HG02678 (cell line): Measurements from ENCODE around the gene RASGRP3.

ENCODE experiments used
- ATAC-seq: cut with Tn5 transposase; IDR thresholded peaks from one replicate; pipeline ENCODE4 v1.9.1; 2021; ENCODE audit warnings: mild to moderate bottlenecking, moderate library complexity; ENCODE audit not compliant: unreplicated experiment

The RASGRP3 gene

DNA sequence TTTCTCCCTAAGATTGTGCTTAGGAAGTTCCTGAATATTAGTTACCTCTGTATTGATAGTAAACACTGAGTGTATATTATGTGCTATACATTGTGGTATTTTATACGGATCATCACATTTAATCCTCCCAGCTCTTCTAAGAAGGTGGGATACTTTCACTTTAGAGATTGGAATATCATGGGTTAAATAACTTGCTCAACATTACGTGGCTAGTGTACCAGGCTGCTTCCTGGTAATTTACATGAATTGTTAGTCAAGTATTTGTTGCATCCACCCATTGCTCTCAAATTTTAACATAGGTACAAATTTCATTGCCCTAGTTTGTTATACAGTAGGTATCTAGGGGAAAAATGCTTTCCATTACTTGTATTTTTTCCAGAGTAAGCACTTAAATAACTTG is 101.2 kb downstream of the RASGRP3 start:
- no peak for ATAC-seq

DNA sequence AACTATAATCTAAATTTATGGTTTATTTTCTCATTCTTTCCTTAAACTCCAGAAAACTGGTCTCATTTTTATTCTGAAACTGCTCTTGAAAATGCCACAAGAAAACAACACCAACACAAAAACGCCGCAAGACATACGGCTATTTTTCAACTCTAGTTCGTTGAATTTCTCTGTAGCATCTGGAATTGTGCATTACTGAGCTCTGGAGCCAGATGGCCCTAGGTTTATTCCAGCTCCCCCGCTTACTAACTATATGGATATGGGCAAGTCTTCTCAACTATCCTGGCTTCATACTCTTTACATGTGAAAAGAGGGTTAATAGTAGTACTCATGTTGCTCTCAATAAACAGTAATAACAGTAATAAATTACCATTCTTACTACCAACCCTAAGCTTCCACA is 102.8 kb downstream of the RASGRP3 start:
- ATAC-seq, result no peak

DNA sequence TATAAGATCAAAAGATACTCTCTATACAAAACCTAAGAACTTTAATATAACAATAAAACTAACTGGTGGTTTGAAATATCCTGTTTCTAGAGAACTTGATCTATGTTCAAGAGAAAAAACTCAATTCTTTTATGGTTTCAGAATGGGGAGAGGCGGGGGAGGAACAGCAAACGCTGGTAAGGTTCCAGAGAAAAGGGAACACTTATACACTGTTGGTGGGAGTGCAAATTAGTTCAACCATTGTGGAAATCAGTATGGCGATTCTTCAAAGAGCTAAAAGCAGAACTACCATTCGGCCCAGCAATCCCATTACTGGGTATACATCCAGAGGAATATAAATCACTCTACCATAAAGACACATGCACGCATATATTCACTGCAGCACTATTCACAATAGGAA is 105.4 kb downstream of the RASGRP3 start:
- no peak for ATAC-seq

DNA sequence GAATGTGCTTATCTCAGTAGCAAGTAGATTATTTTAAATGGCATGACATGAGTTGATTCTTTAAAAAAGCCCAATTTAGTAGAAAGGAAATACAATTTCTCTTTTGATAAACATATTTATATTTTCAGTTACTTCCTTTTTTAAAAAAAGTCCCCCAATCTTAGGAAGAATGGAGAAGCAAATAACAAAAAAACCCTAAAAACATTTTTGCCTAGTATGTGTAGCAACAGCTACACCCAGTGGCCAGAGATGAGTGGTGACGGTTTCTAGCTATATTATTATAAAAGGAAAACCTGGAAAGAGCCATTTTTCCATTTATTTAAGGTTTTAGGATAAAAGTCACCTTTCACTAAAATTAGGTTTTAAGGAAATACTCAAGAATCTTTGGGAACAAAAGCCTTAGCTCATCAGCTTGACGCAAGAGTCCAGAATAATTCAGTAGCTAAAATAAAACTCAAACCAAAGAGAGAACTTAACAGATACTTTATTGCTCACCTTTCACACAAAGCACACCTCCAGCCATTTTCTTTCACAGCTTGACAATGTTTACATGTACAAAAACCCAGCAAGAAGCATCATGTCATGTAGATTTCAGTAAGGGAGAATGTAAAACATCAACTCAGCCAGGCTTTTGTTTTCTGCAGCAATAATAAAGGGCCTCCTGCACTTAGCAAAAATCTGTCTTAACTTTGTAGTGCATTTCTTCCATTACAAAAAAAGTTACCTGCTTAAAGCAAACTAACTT is 106.9 kb downstream of the RASGRP3 start:
- peak; percentile 63 for ATAC-seq

DNA sequence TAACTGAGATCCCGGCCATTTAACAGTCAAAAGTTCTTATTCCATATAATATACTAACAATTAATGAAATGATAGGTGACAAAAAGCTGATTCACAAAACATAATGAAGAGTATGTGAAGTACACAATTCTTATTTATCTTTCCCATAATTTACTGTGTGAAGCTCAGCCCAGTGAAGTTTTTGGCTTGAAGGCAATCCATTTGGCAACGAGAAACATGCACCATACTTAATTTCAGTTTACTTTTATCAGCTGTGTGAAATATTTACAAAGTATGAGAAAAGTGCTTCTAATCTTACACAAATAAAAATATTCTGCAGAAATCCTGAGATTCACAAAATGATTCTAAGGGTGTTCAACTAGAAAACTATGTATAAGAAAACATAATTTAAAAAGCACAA is 110.3 kb downstream of the RASGRP3 start:
- ATAC-seq, result no peak

DNA sequence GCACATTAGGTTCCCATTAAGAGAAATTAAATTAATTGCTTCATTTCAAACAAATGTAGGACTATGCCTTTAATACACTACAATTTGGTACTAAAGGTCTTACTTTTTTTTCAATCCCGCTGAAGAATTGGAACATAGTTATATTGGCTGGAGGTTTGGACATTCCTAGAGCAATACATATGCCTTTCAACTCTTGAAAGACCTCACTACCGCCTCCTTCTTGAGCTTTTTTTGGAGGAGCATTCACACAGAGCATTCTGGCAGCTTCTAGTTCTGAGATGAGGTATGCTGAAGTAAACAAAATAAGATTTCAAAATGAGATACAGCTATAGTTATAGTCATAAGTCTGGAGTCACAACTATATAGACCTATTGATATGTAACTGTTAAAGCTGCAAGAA is 111.8 kb downstream of the RASGRP3 start:
- no peak for ATAC-seq

DNA sequence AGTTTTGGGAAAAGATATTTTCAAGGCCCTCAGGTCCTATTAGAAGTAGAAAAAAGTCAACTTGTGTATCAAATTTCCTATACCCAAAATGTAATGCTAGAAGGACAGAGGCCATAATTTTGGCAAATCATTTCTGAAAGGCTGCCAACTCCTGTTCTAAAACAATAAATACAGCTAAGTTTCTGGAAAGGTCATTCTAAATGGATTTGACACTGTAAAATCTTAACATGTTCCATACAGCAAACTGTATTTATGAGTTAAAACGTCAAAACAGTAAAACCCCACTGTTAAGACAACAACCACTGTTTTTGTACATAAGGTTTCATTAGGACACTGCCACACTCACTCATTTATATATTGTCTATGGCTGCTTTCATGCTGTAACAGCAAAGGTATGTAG is 113.0 kb downstream of the RASGRP3 start:
- no peak for ATAC-seq

DNA sequence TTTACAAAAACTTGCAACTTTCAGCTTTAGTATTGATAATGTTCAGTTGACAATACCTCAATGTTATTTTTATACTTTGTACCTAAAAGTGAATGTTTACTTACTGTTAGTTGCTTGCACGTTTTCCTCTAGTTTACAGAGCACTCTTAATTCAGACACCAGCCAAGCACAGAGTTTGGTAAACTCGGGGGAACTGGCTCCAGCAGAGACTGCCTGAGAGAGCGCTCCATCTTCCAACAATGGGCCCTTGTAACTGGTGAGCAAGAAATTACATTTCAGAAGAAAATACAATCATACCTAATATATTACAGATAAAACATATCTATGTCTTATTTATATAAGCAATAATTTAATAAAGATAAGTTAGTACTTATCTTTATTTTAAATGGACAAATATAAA is 118.9 kb downstream of the RASGRP3 start:
- no peak for ATAC-seq

DNA sequence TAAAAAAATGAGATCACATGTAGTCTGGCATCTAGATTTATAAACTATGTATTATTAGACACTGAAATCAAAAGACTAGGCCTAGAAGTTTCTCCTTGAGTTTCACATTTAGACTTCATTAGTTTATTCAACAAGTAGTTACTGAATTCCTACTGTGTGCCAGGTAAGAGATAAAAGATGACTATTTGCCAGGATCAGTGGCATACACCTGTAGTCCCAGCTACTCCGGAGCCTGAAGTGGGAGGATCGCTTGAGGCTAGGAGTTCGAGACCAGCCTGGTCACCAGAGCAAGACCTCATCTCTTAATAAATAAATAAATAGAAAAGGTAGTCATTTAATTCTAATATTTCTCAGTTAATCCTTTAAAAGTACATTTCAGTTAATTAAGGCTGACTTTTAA is 120.6 kb downstream of the RASGRP3 start:
- no peak for ATAC-seq

DNA sequence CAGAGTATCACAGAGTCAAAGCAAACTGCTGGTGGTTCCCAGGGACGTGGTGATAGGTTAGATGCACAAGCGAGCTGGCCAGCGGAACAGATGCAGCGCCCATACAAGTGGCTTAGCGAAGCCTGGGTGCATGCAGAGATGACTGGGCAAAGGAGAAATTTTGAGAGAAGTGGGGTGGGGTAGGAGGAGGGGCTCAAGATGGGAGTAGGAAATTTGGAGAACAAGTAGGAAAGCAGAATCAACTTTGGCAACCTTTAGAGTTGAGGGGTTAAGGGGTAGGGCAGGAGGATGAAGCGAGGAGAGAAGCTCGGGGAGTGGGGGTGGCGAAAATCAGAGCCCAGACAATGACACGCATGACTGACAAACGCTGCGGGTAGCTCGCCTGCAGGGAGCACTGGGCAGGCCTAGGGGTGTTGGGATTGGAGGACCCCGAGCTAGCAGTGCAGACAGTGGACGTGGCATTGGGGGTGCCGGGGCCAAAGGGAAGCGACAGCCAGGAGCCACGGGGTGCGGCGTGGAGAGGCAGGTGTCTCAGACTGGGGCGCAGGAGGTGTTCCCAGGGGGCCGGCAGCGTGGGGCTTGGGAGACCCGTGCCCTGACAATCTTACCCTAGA is 122.2 kb downstream of the RASGRP3 start:
- peak; percentile 51 for ATAC-seq

DNA sequence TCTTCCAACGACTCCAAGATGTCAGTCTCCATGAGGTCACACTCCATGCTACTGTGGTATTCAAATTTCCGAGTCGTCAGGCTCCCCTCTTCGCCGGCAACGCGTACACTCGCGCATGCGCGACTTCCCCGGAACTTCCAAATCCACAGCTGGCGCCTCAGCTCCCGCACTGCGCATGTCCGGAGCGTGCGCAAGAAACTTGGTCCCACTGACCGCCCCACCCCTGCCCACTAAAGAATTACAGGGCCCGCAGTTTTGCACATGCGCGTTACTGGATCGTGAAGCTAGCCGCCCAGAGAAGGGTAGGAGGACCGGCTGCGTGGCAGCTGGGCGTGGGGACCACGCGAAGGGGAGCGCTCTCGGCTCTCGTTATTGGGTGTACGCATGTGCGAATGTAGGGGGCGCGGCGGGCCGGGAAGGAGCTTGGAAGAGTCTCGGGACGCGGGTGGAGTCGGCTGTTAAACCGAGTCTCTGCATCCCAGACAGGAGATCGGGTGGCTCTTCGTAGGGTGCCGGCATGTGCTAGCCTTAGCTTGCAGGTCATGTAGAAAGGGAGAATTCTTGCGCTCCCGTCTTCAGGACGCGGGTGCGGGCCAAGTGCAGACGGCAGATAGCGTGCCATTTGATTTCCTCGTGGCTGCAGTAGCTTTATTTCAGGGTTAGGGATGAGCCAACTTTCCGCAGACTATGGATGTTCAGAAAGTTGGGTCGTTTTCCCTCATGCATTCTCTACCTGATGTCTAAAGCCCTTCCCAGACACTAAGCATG is 122.9 kb downstream of the RASGRP3 start, which contains the start of gene FAM98A:
Gene FAM98A, minus strand, starts transcription at position 125 of the 768 bp plus-strand sequence. Its CDS starts 78 bp downstream, at position 47.
- peak; percentile 91 for ATAC-seq

DNA sequence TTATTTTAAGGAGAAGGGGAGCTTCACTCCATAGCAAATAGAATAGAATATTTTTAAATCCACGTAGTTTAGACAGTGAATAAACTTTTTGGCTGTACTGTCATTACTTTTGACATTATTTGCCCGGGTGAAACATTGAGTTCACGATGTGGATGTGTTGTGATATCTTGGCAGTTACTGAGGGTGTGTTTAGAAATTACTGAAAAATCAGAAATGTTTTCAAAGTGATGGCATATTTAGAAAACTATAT is 123.4 kb downstream of the RASGRP3 start:
- ATAC-seq, result no peak

DNA sequence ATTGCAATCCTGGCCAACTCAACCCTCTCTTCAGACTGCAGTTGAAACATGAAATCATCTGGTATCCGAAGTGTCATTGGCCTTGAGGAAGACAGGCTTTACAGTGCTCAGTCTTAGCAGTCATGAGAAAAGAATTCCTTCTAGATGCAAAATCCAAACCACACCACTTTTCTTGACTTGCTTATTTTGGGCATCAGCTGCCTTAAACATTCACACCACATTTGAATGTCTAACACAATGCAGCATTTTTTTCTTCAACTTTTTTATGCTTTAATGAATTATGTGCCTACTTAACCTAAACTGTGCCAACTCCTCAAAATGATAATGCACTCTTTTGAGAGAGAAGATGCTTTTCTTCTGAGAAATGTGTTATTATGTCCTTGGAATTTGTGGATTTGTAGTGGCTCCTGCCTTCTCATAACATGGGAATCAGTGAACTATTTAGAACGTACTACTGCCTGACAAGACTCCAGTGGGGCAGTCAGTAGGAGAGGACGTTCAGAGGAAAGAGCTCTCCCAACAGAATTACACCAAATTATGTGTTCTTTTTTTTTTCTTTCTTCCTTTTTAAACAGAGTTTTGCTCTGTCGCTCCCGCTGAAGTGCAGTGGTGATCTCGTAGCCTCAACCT is 125.9 kb downstream of the RASGRP3 start:
- ATAC-seq, result no peak

DNA sequence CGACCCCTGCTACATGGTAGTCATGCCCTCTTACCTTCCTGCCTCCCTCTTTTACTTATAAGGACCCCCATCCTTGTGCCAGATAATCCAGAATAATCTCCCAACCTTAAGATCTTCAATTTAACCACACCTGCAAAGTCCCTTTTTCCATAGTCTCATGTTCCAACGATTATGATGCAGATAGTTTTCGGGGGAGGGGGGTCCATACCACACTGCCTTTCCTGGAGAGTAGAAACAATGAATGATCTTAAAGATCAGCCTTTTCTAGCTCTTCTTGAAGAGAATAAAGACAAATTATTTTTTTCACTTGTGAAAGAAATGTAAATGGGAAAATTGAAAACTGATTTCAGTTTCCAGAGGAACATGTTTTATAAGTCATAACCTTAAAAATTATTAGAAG is 127.0 kb downstream of the RASGRP3 start:
- ATAC-seq, result no peak

DNA sequence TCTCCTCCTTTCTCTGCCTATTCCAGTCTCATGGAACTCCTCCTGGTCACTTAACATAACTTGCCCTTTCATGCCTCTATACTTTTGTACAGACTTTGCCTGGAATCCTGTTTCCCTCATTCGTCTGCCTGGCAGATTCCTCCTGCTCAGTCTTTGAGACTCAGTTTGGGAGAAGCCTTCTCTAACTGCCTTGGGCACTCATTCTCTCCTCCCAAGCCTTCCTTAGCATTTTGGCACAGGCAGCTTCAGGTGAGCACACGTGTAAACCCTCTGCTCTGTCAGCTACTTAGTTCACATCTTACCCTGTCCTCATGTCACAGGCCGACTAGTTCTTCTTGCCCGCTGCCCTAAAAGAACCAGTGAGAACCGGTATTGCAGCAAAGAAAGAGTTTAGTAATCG is 128.6 kb downstream of the RASGRP3 start:
- ATAC-seq, result no peak

DNA sequence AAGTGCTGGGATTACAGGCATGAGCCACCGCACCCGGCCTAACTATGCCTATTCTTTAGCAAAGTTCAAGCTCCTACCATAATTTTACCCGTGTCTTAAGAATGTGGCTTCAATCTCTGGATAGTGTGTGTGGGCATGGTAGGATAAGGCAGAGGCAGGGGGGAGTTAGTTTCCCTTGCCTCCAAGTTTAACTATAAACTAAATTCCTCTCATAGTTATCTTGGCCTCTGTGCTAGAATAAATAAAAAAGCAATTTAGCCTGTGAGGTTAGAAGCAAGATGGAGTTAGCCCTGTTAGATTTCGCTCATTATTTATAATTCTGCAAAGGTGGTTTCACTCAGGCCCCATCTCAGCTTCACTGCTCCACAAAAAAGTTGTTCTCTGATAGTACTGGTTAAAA is 129.7 kb downstream of the RASGRP3 start:
- no peak for ATAC-seq

DNA sequence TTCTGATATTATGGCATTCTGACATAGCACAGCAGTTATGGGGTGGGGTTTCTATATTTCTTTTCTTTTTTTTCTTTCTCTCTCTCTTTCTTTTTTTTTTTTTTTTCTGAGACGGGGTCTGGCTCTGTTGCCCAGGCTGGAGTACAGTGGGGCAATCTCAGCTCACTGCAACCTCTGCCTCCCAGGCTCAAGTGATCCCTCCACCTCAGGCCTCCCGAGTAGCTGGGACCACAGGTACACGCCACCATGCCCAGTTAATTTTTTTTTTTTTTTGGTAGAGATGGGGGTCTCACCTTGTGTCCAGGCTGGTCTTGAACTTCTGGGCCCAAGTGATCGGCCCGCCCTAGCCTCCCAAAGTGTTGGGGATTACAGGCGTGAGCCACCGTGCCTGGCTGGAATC is 130.2 kb downstream of the RASGRP3 start:
- ATAC-seq, result no peak

DNA sequence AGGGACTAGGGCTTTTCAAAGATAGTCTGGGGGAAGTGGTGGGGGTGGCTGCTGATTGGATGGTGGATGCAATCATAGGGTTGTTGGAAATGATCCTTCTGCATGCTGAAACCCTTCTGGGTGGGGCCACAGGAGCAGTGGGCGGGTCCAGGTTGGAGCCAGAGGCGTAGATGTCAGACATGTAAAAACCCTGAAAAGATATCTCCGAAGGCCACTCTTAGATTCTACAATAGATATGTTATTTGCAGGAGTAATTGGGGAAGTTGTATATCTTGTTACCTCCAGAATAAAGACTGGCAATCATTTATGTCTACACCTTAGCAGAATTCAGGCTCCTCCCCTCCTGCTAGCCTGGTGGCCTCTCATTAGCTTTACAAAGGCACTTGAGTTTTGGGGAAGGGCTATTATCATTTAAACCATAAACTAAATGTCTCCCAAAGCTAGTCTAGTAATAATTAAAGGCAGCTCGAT is 130.8 kb downstream of the RASGRP3 start:
- no peak for ATAC-seq

DNA sequence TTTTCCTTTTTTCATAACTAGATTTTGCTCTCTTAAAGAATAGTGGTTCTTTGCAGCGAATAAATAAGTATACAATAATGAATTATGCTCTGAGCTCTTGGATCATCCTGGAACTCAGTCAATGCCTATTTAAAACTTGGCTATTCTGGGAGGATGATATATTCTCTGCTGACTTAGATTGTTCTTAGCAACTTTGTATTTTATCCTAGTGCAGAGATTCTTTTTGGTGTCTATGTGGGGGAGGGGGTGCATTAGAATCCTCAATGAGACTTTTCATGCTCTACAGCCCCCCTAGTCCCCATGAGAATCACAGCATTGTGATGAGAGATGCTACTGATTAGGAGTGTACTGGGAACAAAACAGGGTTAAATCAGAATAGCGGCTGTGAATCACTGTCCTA is 131.5 kb downstream of the RASGRP3 start:
- ATAC-seq, result no peak

DNA sequence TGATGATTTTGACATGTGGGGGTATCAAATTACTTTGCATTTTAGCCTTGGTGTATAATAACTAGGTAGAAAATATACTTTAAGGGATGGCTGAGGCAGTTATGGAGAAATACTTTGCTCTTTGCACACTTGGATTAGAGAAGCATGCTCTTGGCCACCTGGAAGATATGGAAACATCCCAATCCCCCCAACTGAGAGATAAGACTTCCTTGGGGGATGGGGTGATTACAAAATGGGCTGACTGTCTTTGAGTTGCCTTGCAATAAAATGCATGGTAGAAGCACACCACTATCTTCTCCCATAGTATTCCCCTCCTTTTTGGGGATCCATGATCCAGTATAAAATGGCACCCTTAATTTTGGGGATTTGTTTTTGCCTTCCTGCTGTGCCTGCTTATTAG is 137.7 kb downstream of the RASGRP3 start:
- ATAC-seq, result no peak
